H1 (cell line): ENCODE results near the gene SPSB3. TPM values are rescaled to one million over a fixed set of nuclear protein-coding genes. Genes with fewer than 3 reads are reported as not detected.

Experiments
- CTCF ChIA-PET: fragments of 300-600 bp; sonication (Branson Sonifier 250); formaldehyde crosslinking; loops from one replicate; lab custom pipeline; 2021; ENCODE audit not compliant: partially characterized antibody; lab: Charles Lee
- POLR2A ChIA-PET: fragments of 300-600 bp; sonication (Branson Sonifier 250); formaldehyde crosslinking; loops from one replicate; lab custom pipeline; 2021; ENCODE audit warnings: inconsistent platforms; ENCODE audit not compliant: partially characterized antibody; lab: Charles Lee
- DNase-seq, 2 experiments: peaks; one replicate each; pipeline versions ENCODE4 v3.0.0 to v3.0.0-alpha.2; 2010 to 2022; ENCODE audit warnings: low spot score in 2 of 2, low read depth in 1 of 2, mixed read lengths in 1 of 2
- FAIRE-seq: peaks from 2 replicates; lab custom pipeline; 2011; peaks lifted over from hg19 to GRCh38; lab: Jason Lieb, UNC
- H2AFZ ChIP-seq: 2 replicates; pipeline ENCODE4 v1.8.1; 2012; ENCODE audit warnings: low read length, inconsistent platforms
- H2AK5ac ChIP-seq: 2 replicates; pipeline ENCODE4 v1.6.1; 2013; ENCODE audit warnings: low read depth, low read length
- H2BK120ac ChIP-seq: replicated peaks from 2 replicates; pipeline ENCODE3; 2013; ENCODE audit warnings: low read depth, low read length, inconsistent platforms
- H2BK12ac ChIP-seq: 2 replicates; pipeline ENCODE4 v1.6.1; 2013; ENCODE audit warnings: low read depth, low read length
- H2BK15ac ChIP-seq: 2 replicates; pipeline ENCODE4 v1.6.1; 2013; ENCODE audit warnings: low read length
- H2BK20ac ChIP-seq: 2 replicates; pipeline ENCODE4 v1.6.1; 2013; ENCODE audit warnings: low read length
- H2BK5ac ChIP-seq: 2 replicates; pipeline ENCODE4 v1.6.1; 2013; ENCODE audit warnings: low read depth, low read length
- H3K14ac ChIP-seq: 2 replicates; pipeline ENCODE4 v1.6.1; 2013; ENCODE audit warnings: inconsistent platforms; ENCODE audit not compliant: insufficient read length
- H3K18ac ChIP-seq: 2 replicates; pipeline ENCODE4 v1.6.1; 2013; ENCODE audit warnings: low read length; ENCODE audit errors: extremely low read depth
- H3K23ac ChIP-seq: 2 replicates; pipeline ENCODE4 v1.6.1; 2013; ENCODE audit warnings: inconsistent platforms; ENCODE audit not compliant: insufficient read length
- H3K23me2 ChIP-seq: 2 replicates; pipeline ENCODE4 v1.6.1; 2013; ENCODE audit warnings: low read depth, low read length
- H3K27ac ChIP-seq: 2 replicates; pipeline ENCODE4 v1.6.1; 2011; ENCODE audit warnings: low read depth, low read length, inconsistent platforms
- H3K27me3 ChIP-seq, 4 experiments: replicated peaks in 1 of 4; 1 replicate in 1 of 4; 2 replicates in 3 of 4; pipeline versions ENCODE4 v1.6.1 to v1.8.1; 2011 to 2013; ENCODE audit warnings: low read length in 3 of 4, mild to moderate bottlenecking in 3 of 4, inconsistent platforms in 2 of 4, mixed read lengths in 2 of 4, moderate library complexity in 1 of 4; ENCODE audit not compliant: control insufficient read depth in 3 of 4, insufficient read depth in 3 of 4; ENCODE audit errors: extremely low read depth in 1 of 4
- H3K36me3 ChIP-seq, 4 experiments: 2 replicates each; pipeline versions ENCODE4 v1.6.1 to v1.8.1; 2011 to 2013; ENCODE audit warnings: mild to moderate bottlenecking in 4 of 4, low read length in 3 of 4, moderate library complexity in 2 of 4, control low read depth in 1 of 4, inconsistent platforms in 1 of 4; ENCODE audit not compliant: insufficient read depth in 4 of 4, control insufficient read depth in 2 of 4
- H3K4ac ChIP-seq: replicated peaks from 2 replicates; pipeline ENCODE3; 2013; ENCODE audit warnings: low read length, low read depth, mixed read lengths, inconsistent platforms; ENCODE audit not compliant: insufficient read length
- H3K4me1 ChIP-seq, 4 experiments: replicated peaks in 1 of 4; 1 replicate in 1 of 4; 2 replicates in 3 of 4; pipeline versions ENCODE4 v1.6.1 to v1.8.1; 2011 to 2013; ENCODE audit warnings: low read length in 3 of 4, inconsistent platforms in 2 of 4, mixed read lengths in 1 of 4; ENCODE audit not compliant: insufficient read depth in 4 of 4, control insufficient read depth in 3 of 4
- H3K4me2 ChIP-seq, 2 experiments: 2 replicates each; pipeline versions ENCODE4 v1.6.1 to v1.8.1; 2011 to 2013; ENCODE audit warnings: low read depth in 2 of 2, low read length in 2 of 2, control low read depth in 1 of 2, inconsistent platforms in 1 of 2, mild to moderate bottlenecking in 1 of 2; ENCODE audit not compliant: insufficient read depth in 1 of 2
- H3K4me3 ChIP-seq, 4 experiments: fragments of 200-600, 300-600 bp in 1 of 4; sonication (generic), shearing (Covaris generic), sonication (Bioruptor Twin) in 1 of 4; 2 replicates each; pipeline versions ENCODE4 v1.5.1 to v1.8.1; 2011 to 2016; ENCODE audit warnings: low read length in 4 of 4, low read depth in 3 of 4, control low read depth in 2 of 4, inconsistent platforms in 2 of 4, mild to moderate bottlenecking in 2 of 4, mixed read lengths in 1 of 4, moderate library complexity in 1 of 4; ENCODE audit not compliant: insufficient read depth in 2 of 4; ENCODE audit errors: extremely low read depth in 1 of 4
- H3K56ac ChIP-seq: replicated peaks from 2 replicates; pipeline ENCODE3; 2013; ENCODE audit warnings: low read depth, mild to moderate bottlenecking, mixed read lengths, low read length, inconsistent platforms; ENCODE audit not compliant: insufficient read length
- H3K79me1 ChIP-seq: 2 replicates; pipeline ENCODE4 v1.6.1; 2013; ENCODE audit warnings: low read depth, low read length, control low read depth
- H3K79me2 ChIP-seq, 2 experiments: 2 replicates each; pipeline versions ENCODE4 v1.6.1 to v1.8.1; 2012 to 2013; ENCODE audit warnings: low read length in 2 of 2, mild to moderate bottlenecking in 2 of 2, inconsistent platforms in 1 of 2; ENCODE audit not compliant: insufficient read depth in 2 of 2, control insufficient read depth in 1 of 2
- H3K9ac ChIP-seq, 4 experiments: replicated peaks in 1 of 4; 1 replicate in 1 of 4; 2 replicates in 3 of 4; pipeline versions ENCODE4 v1.6.1 to v1.8.1; 2011 to 2013; ENCODE audit warnings: low read depth in 3 of 4, low read length in 3 of 4, control low read depth in 2 of 4, mild to moderate bottlenecking in 2 of 4, moderate library complexity in 2 of 4, inconsistent platforms in 1 of 4; ENCODE audit errors: extremely low read depth in 1 of 4
- H3K9me3 ChIP-seq, 2 experiments: 2 replicates each; pipeline versions ENCODE4 v1.6.1 to v1.8.1; 2012 to 2013; ENCODE audit warnings: mild to moderate bottlenecking in 2 of 2, moderate library complexity in 2 of 2, control low read depth in 1 of 2, inconsistent platforms in 1 of 2, low read depth in 1 of 2, low read length in 1 of 2, mixed read lengths in 1 of 2; ENCODE audit not compliant: insufficient read depth in 2 of 2
- H4K20me1 ChIP-seq, 2 experiments: replicated peaks in 1 of 2; 2 replicates each; pipeline versions ENCODE3 to v1.8.1; 2011 to 2013; ENCODE audit warnings: inconsistent platforms in 2 of 2, low read length in 2 of 2, mild to moderate bottlenecking in 1 of 2; ENCODE audit not compliant: insufficient read depth in 2 of 2, control insufficient read depth in 1 of 2
- H4K5ac ChIP-seq: 2 replicates; pipeline ENCODE4 v1.6.1; 2013; ENCODE audit warnings: low read length, low read depth, mixed read lengths, inconsistent platforms; ENCODE audit not compliant: insufficient read length
- H4K8ac ChIP-seq: 2 replicates; pipeline ENCODE4 v1.8.0; 2013; ENCODE audit warnings: mild to moderate bottlenecking, moderate library complexity, low read length, inconsistent platforms; ENCODE audit not compliant: insufficient read depth; ENCODE audit errors: extremely low read depth
- H4K91ac ChIP-seq: replicated peaks from 2 replicates; pipeline ENCODE3; 2013; ENCODE audit warnings: low read length, mixed read lengths, inconsistent platforms; ENCODE audit not compliant: insufficient read length
- ASH2L ChIP-seq: fragments of 200-600, 300-600 bp; sonication (generic); IDR thresholded peaks from one replicate; pipeline ENCODE4 v1.7.1; 2017; ENCODE audit warnings: low read length
- ATF3 ChIP-seq: IDR thresholded peaks from 2 replicates; pipeline ENCODE4 v1.6.1; 2011; ENCODE audit warnings: low read depth, mild to moderate bottlenecking, low read length; ENCODE audit not compliant: insufficient read depth
- BACH1 ChIP-seq: IDR thresholded peaks from 2 replicates; pipeline ENCODE4 v1.6.1; 2012; ENCODE audit warnings: low read length, improper control_type of control experiment
- BRCA1 ChIP-seq: IDR thresholded peaks from 2 replicates; pipeline ENCODE4 v1.6.1; 2012; ENCODE audit warnings: low read depth, low read length, improper control_type of control experiment
- E2F6 ChIP-seq: IDR thresholded peaks from 2 replicates; pipeline ENCODE4 v1.6.1; 2012; ENCODE audit warnings: inconsistent platforms
- GABPA ChIP-seq: IDR thresholded peaks from 2 replicates; pipeline ENCODE4 v1.6.1; 2011; ENCODE audit warnings: mild to moderate bottlenecking, low read length, moderate library complexity, borderline replicate concordance; ENCODE audit not compliant: insufficient read depth
- JUND ChIP-seq: IDR thresholded peaks from 2 replicates; pipeline ENCODE4 v1.6.1; 2011; ENCODE audit warnings: mild to moderate bottlenecking, improper control_type of control experiment, low read length
- POU5F1 ChIP-seq: IDR thresholded peaks from 2 replicates; pipeline ENCODE4 v1.6.1; 2011; ENCODE audit warnings: low read depth, mild to moderate bottlenecking, low read length, moderate library complexity
- RBBP5 ChIP-seq: IDR thresholded peaks from 2 replicates; pipeline ENCODE4 v1.7.1; 2012; ENCODE audit warnings: low read depth, mild to moderate bottlenecking, inconsistent platforms, low read length, moderate library complexity, borderline replicate concordance
- SAP30 ChIP-seq: fragments of 300-600 bp; sonication (generic); IDR thresholded peaks from 2 replicates; pipeline ENCODE4 v1.7.1; 2012; ENCODE audit warnings: low read length, moderate library complexity, mild to moderate bottlenecking, inconsistent platforms; ENCODE audit not compliant: insufficient read depth, insufficient replicate concordance
- SP2 ChIP-seq: IDR thresholded peaks from 2 replicates; pipeline ENCODE4 v1.6.1; 2012; ENCODE audit warnings: mild to moderate bottlenecking, low read length, inconsistent platforms
- ZNF274 ChIP-seq: IDR thresholded peaks from 2 replicates; pipeline ENCODE4 v1.7.0; 2012; ENCODE audit warnings: low read length, borderline replicate concordance; ENCODE audit errors: extremely low read depth
- WGBS, 2 experiments: shearing (Covaris generic) in 1 of 2; methylation state at CpG; one replicate each; pipeline versions ENCODE4 v1.1.6 to v1.1.7; 2013 to 2015; ENCODE audit warnings: low lambda C conversion rate in 2 of 2, mixed read lengths in 2 of 2, inconsistent platforms in 1 of 2, low coverage in 1 of 2, missing lambda C conversion rate in 1 of 2; ENCODE audit not compliant: insufficient replicate concordance in 2 of 2, insufficient coverage in 1 of 2, insufficient read length in 1 of 2; ENCODE audit errors: extremely low coverage in 1 of 2, missing lambda C conversion rate in 1 of 2; 5-methylcytosine and 5-hydroxymethylcytosine counted together
- polyA plus RNA-seq, 7 experiments: library from polyadenylated mRNA; depleted of rRNA in 3 of 7; stranded (reverse) in 5 of 7; unstranded in 2 of 7; fragments of >200 nt in 5 of 7; fragments of 200-250 nt in 2 of 7; gene quantifications; 1 replicate in 5 of 7; 2 replicates in 1 of 7; 4 replicates in 1 of 7; pipeline versions ENCODE4 v1.2.1 to v1.2.3, GENCODE V29; 2011 to 2013; ENCODE audit warnings: missing spikeins in 2 of 7, mixed read lengths in 2 of 7
- total RNA-seq: library from RNA; stranded (reverse); fragmentation: NEBNext Ultra II Directional; extraction: Animal tissue kit (Norgen Biotek cat#: 25700); gene quantifications from 2 replicates; pipeline ENCODE4 v1.2.1, GENCODE V29; 2021

Gene SPSB3
- total and polyA plus RNA-seq, 2 of the 8 experiments (the other 6 are each of a cell fraction or from before 2014, with no cell fraction given) = 22.5 to 37.8 TPM

DNA sequence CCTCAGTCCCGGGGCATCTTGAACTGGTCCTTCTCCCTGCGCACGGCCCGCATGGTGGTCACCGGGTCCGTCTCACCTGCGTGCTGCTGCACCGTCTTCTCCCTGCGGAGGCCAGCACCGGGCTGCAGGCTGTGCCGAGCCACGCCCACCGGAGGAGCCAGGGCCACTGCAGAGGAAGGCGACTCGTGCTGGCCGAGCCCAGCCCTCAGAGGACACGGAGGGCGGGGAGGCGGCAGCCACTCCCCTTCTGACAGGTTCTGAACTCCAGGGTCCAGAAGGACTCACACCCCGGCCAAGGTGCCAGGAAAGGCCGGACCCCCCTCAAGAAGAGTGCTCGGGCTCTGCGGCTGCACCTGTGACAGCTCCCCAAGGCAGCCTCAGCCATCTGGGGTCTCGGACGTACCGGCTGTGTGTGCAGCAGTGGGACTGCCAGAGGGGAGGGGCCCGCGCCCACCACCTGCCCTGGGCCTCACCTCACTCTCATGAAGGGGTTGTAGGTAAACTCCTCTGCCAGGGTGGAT, 27.0 kb upstream of the SPSB3 start:
- Histone ChIP-seq H4K20me1 (peaks cover 0 to 2% of the 10 kb centered on the region in 2 experiments), H4K91ac (no peak overlapping the region), H2AK5ac (no peak overlapping the region), H3K4me2 (no peak overlapping the region), H3K4me1 (no peaks in the 10 kb centered on the region; a peak in 2 of 7 replicates), H3K36me3 (no peaks in the 10 kb centered on the region; a peak in 1 of 8 replicates), H3K27ac (no peak overlapping the region), H3K18ac (no peak overlapping the region), H3K56ac (no peak overlapping the region), H3K23ac (no peak overlapping the region), H3K79me1 (no peaks in the 10 kb centered on the region), H2BK120ac (no peak overlapping the region), H2AFZ (no peak overlapping the region), H2BK12ac (no peak overlapping the region), H3K4ac (no peak overlapping the region), H3K23me2 (no peaks in the 10 kb centered on the region), H4K8ac (no peak overlapping the region; the same call in 1 of the 2 replicates), H3K9ac (no peak overlapping the region), H3K27me3 (no peaks in the 10 kb centered on the region), H2BK15ac (no peak overlapping the region), H2BK20ac (no peak overlapping the region), H3K4me3 (no peak overlapping the region), H2BK5ac (no peak overlapping the region), H3K79me2 (no peaks in the 10 kb centered on the region), H4K5ac (no peak overlapping the region), H3K14ac (no peak overlapping the region), H3K9me3 (peaks cover 3 to 5% of the 10 kb centered on the region in 2 experiments; a peak in 1 of 4 replicates)
- ChIA-PET CTCF (no interaction called here), POLR2A (no interaction called here)
- WGBS, 2 experiments = 81% methylated on average over 27 of the region's 28 CpGs; no CpG with 5 or more reads in 1 of the 2 experiments
- no peak for FAIRE-seq
- no peak for DNase-seq
- TF ChIP-seq BRCA1 = no peak
- TF ChIP-seq RBBP5 = no peak
- no peak for TF ChIP-seq SAP30
- no peak for TF ChIP-seq GABPA
- TF ChIP-seq ASH2L = no peak
- no peak for TF ChIP-seq SP2
- no peak for TF ChIP-seq BACH1
- no peak for TF ChIP-seq POU5F1
- TF ChIP-seq ATF3 = no peak
- no peak for TF ChIP-seq ZNF274
- TF ChIP-seq JUND = no peak
- TF ChIP-seq E2F6 = 0 out of 2 replicates have a peak, but pooled peaks have one; percentile 11
